GM06990 (cell line): ENCODE measurements around the gene ATAD3A.

Experiments
- DNase-seq: peaks from one replicate; pipeline ENCODE4 v3.0.0-alpha.2; 2011; ENCODE audit not compliant: insufficient read length; ENCODE audit errors: extremely low read depth
- H3K27me3 ChIP-seq: replicated peaks from 2 replicates; pipeline ENCODE4 v1.6.0; 2011; ENCODE audit warnings: low read length; ENCODE audit not compliant: control insufficient read depth, insufficient read depth
- H3K36me3 ChIP-seq: 2 replicates; pipeline ENCODE4 v1.5.1; 2011; ENCODE audit warnings: low read length; ENCODE audit not compliant: control insufficient read depth, insufficient read depth
- H3K4me3 ChIP-seq: replicated peaks from 2 replicates; pipeline ENCODE4 v1.5.1; 2011; ENCODE audit warnings: low read depth, mild to moderate bottlenecking, control low read depth, low read length
- CTCF ChIP-seq: IDR thresholded peaks from 2 replicates; pipeline ENCODE4 v1.5.1; 2011; ENCODE audit warnings: low read length, control low read depth, mild to moderate bottlenecking, inconsistent platforms; ENCODE audit not compliant: insufficient read depth, poor library complexity, severe bottlenecking

ATAD3A gene

GRCh38 chr1:1541956-1542765, 30.2 kb downstream of the ATAD3A start:
- Histone ChIP-seq H3K36me3 (peaks cover 16% of the 10 kb centered on the region), H3K27me3 (no peaks in the 10 kb centered on the region), H3K4me3 (no peak overlapping the region)
- no peak for TF ChIP-seq CTCF
- no peak for DNase-seq

GRCh38 chr1:1542766-1543705, 31.1 kb downstream of the ATAD3A start:
- no peak for DNase-seq
- Histone ChIP-seq H3K4me3 (no peak overlapping the region), H3K36me3 (peaks cover 16% of the 10 kb centered on the region), H3K27me3 (no peaks in the 10 kb centered on the region)
- TF ChIP-seq CTCF = no peak

GRCh38 chr1:1543706-1544099, 31.7 kb downstream of the ATAD3A start:
- DNase-seq = no peak
- no peaks in the 10 kb centered on the region for H3K27me3 ChIP-seq
- peaks cover 17% of the 10 kb centered on the region for H3K36me3 ChIP-seq
- H3K4me3 ChIP-seq = no peak overlapping the region
- no peak for TF ChIP-seq CTCF

GRCh38 chr1:1544544-1544943, 32.6 kb downstream of the ATAD3A start:
- H3K36me3 ChIP-seq = peaks cover 19% of the 10 kb centered on the region
- DNase-seq = no peak
- TF ChIP-seq CTCF = no peak
- no peaks in the 10 kb centered on the region for H3K27me3 ChIP-seq
- no peak overlapping the region for H3K4me3 ChIP-seq

GRCh38 chr1:1545946-1546737, 34.2 kb downstream of the ATAD3A start:
- Histone ChIP-seq H3K36me3 (peaks cover 21% of the 10 kb centered on the region), H3K27me3 (no peaks in the 10 kb centered on the region), H3K4me3 (no peak overlapping the region)
- no peak for TF ChIP-seq CTCF
- no peak for DNase-seq
